Globus pallidus (tissue), 1 donor: ENCODE measurements around the gene IER2.
"Not testable (repeated sequence)": the region's sequence is repeated elsewhere in the genome, so short reads cannot be mapped to it uniquely, and the experiment has no call there.

Experiments
- DNase-seq: peaks from one replicate; pipeline ENCODE4 v3.0.0-alpha.2; 2015; ENCODE audit warnings: low spot score

Gene IER2

DNA sequence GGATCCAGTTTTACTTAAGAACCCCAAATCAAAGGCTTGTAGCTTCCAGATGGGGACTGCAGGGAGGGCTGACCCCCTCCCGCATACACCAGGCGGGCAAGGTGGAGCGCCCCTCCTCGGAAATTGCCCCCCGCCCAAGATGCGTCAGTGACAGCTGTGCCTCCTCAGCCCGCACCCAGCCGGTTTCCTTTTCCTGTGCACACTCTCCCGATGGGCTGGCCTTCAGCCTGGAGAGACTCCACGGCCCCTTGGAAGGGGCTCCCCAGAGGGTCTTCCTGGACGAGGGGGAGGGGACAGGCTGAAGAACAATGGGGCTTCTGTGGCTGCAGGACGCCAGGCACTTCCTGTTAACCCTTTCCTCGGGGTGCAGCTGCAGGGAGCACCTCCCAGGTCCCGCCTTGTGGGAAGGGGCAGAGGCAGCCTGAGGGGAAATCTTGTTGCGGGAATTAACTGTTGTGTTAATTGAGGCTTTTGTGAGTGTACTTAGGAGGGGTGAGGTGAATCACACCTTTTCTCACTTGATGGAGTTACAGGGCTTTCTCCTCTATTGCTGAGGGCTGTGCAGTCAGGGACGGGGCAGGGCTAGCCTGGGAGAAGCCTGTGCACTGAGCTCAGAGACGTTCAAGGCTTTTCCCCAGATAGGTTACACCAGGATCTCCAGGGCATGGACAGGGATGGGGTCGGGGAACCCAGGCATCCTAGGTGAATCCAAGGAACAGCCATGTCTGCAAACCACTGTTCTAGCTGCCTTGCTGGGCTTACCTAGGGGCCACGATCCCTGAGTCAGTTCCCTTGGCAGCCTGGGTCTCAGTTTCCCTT is 14.3 kb downstream of the IER2 start:
- DNase-seq = peak; percentile 35

DNA sequence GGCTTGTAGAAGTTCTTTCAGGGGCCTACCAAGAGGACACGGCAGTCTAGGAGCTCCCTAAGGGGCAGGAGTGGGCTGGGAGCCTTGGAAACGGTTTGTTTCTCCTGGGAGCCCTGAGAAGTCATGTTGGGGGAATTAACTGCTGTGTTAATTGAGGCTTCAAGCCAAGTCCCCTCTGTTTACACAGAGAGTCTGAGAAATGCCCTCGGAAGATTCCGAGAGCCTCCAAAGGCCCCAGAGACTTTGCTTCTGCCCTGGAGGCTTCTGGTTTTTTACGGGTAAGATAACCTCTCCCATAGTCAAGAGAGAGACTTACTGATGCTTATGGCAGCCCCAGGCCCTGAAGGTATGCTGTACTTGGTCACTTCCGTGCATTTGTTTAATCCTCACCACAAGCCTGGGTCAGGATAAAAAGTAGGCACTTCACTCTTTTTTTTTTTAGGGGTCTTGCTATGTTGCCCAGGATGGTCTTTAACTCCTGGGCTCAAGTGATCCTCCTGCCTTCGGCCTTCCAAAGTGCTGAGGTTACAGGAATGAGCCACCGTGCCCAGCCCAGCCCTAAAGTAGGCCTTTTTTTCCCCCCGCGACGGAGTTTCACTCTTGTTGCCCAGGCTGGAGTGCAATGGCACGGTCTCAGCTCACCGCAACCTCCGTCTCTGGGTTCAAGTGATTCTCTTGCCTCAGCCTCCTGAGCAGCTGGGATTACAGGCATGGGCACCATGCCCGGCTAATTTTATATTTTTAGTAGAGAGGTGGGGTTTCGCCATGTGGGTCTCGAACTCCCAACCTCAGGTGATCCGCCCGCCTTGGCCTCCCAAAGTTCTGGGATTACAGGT is 15.2 kb downstream of the IER2 start:
- DNase-seq = no peak

DNA sequence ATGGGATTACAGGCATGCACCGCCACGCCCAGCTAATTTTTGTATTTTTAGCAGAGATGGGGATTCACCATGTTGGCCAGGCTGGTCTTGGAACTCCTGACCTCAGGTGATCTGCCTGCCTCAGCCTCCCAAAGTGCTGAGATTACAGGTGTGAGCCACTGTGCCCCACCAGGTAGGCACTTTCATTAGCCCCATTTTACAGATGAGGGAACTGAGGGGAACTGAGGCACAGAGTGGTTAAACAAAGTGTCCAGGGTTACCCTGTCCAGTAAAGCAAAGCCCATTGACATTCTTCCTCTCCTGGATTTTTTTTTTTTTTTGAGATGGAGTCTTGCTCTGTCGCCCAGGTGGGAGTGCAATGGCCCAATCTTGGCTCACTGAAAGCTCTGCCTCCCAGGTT is 15.9 kb downstream of the IER2 start:
- not testable (repeated sequence) for DNase-seq

DNA sequence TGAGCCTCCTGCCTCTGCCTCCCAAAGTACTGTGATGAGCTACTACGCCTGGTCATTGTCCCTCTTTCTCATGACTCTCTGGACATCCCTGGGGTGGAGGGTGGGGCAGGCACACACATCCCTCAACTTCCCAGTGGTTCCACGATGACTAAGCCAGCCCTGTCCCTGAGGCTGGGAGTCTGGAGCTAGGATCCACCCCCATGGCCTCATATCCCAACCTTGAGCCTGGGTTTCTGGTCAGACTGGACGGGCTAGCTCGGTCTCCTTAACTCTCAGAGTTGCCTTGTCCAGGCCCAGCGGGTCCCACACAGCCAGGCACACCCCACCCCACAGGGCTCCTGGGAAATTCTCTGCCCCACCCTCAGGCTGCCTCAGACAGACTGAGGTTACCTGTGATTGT is 19.6 kb downstream of the IER2 start:
- no peak for DNase-seq

DNA sequence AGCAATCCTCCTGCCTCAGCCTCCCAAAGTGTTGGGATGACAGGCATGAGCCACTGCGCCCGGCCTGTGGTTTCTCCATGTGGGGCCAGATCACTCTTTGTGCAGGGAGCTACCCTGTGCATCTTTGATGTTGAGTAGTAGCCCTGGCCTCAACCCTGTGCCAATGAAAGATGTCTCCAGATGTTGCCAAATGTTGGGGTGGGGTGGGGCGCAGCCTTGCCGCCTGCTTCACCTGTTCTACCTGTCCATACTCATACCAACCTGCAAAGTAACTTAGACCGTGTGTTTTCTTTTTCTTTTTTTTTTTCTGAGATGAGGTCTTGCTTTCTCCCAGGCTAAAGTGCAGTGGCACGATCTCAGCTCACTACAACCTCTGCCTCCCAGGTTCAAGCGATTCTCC is 20.9 kb downstream of the IER2 start:
- DNase-seq = no peak

DNA sequence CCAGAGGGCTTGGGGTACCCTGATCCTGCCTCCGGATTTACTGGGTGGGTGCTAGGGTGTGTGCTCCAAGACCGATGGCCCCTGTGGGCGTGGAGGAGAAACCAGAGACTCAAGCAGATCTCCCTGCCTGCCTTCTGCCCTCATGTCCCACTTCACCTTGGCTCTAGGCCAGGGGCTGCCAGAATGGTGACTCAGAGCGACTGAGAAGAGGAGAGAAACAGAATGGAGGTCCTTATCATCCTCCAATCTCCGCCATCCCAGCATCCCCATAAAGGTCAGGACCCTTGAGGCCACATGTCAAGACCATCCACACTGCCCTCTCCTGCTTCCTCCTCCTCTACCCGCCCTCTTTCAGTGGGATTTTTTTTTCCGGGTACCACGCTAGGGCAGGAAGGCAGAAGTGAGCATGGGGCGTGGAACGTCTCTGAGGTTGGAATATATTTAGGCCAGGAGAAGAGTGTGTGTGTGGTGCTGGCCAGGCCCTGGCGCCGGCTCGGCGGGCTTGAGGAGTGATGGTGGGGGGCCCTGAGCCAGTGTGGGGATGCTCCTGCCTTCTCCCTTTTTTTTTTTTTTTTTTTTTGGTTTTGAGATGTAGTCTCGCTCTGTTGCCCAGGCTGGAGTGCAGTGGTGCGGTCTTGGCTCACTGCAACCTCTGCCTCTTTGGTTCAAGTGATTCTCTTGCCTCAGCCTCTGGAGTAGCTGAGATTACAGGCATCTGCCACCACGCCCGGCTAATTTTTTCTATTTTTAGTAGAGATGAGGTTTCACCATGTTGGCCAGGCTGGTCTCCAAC is 22.3 kb downstream of the IER2 start:
- no peak for DNase-seq

DNA sequence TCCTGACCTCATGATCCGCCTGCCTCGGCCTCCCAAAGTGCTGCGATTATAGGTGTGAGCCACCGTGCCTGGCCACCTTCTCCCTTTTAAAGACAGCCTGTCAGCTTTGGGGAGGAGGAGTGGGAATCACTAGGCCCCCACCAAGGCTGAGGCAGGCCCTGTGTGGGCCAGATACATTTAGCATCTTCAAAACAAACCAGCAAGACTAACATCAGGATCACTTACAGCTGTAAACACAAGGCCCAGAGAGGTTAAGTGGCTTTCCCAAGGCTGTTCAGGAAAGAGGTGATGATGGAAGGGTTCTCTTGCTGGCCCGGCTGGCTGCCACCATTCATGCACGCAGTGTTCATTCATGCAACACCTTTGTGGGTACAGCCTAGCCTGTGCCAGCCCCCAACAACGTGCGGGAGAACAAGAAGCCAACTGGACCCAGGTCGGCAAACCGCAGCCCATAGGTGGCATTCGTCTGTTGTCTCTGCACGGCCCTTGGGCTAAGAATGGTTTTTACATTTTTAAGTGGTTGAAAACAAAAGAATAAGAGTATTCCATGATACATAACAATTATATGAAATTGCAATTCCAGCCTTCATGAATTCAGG is 23.0 kb downstream of the IER2 start:
- DNase-seq = no peak

DNA sequence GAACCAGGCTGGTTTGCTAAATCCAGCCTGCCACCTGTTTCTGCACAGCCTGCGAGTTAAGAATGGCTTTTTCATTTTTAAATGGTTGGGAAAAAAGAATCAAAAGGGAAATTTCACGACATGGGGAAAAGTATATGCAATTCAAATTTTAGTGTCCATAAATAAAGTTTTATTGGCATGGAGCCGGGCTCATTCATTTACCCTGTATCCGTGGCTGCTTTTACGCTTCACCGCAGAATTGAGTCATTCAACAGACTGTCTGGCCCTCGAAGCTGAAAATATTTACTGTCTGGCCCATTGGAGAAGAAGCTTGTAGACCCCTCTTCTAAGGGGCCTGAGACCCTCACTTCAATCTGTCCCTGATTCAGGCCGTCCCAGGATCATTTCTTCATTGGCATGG is 26.1 kb downstream of the IER2 start:
- DNase-seq = no peak

DNA sequence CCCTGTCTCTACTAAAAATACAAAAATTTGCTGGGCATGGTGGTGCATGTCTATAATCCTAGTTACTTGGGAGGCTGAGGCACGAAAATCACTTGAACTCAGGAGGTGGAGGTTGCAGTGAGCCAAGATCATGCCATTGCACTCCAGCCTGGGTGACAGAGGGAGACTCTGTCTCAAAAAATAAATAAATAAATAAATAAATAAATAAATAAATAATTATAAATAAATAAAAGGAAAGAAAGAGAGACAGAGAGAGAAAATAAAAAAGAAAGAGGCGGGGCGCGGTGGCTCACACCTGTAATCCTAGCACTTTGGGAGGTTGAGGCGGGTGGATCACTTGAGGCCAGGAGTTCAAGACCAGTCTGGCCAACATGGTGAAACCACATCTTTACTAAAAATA is 27.4 kb downstream of the IER2 start:
- not testable (repeated sequence) for DNase-seq

DNA sequence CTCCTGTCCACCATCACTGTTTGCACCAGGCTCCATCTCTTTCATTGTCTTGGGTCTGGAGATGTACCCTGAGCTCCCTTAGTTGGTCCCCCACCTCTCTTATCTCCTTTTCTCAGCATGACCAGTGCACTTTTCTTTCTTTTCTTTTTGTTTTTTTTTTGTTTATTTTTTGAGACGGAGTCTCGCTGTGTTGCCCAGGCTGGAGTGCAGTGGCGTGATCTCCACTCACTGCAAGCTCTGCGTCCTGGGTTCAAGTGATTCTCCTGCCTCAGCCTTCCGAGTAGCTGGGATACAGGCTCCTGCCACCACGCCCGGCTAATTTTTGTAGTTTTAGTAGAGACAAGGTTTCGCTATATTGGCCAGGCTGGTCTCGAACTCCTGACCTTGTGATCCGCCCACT is 28.1 kb downstream of the IER2 start:
- not testable (repeated sequence) for DNase-seq

DNA sequence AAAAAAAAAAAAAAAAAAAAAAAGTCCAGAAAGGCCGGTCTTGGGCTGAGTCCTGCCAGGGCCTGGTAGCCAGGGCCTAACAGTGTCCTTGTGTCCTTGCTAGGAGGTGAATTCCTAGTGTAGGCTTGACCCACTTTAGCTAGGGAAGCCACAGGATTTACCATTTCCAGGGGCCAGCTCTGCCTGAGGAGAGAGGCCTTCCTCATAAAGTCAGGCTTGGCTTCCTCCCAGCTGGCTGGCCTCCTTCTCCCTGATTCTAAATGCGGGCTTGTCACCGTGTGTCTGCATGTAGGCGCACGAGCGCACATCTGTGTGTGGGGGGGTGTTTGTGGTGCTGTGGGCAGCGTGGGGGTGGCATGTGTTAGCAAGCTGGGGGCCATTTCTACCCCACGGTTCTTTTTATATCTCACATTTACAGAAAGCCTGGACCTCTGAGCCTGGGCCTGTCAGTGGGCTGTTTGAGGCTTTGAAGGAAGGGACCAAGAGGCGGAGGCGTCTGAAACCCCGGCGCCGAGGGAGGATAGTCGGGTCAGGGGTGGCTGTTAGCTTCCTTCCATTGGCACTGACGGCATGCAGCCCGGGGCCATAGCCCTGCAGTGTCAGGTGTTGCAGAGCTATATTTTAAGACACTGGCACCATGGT is 31.7 kb downstream of the IER2 start:
- peak; percentile 46 for DNase-seq

DNA sequence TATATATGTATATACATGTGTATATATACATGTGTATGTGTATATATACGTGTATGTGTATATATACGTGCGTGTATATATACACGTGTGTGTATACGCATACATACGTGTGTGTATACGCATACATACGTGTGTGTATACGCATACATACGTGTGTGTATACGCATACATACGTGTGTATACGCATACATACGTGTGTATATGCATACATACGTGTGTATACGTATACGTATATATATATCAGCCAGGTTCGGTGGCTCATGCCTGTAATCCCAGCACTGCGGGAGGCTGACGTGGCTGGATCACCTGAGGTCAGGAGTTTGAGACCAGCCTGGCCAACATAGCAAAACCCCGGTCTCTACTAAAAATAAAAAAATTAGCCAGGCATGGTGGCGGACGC is 34.7 kb downstream of the IER2 start:
- DNase-seq = not testable (repeated sequence)

DNA sequence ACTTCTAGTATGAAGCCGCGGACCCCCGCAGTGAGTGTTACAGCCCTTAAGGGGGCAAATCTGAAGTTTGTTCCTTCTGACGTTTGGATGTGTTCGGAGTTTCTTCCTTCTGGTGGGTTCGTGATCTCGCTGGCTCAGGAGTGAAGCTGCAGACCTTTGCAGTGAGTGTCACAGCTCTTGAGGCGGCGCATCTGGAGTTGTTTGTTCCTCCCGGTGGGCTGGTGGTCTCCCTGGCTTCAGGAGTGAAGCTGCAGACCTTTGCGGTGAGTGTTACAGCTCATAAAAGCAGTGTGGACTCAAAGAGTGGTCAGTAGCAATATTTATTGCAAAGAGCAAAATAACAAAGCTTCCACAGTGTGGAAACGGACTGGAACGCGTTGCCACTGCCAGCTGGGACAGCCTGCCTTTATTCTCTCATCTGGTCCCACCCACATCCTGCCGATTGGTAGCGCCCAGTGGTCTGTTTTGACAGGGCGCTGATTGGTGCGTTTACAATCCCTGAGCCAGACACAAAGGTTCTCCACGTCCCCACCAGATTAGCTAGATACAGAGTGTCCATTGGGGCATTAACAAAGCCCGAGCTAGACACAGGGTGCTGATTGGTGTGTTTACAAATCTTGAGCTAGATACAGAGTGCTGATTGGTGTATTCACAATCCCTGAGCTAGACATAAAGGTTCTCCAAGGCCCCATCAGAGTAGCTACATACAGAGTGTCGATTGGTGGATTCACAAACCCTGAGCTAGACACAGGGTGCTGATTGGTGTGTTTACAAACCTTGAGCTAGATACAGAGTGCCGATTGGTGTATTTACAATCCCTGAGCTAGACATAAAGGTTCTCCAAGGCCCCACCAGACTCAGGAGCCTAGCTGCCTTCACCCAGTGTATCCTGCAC is 35.8 kb downstream of the IER2 start:
- not testable (repeated sequence) for DNase-seq

DNA sequence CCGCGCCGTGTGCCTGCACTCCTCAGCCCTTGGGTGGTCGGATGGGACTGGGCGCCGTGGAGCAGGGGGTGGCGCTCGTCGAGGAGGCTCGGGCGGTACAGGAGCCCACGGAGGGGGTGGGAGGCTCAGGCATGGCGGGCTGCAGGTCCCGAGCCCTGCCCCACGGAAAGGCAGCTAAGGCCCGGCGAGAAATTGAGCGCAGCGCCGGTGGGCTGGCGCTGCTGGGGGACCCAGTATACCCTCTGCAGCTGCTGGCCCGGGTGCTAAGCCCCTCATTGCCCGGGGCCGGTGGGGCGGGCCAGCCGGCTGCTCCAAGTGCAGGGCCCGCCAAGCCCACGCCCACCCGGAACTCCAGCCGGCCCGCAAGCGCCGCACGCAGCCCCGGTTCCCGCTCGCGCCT is 36.5 kb downstream of the IER2 start:
- not testable (repeated sequence) for DNase-seq

DNA sequence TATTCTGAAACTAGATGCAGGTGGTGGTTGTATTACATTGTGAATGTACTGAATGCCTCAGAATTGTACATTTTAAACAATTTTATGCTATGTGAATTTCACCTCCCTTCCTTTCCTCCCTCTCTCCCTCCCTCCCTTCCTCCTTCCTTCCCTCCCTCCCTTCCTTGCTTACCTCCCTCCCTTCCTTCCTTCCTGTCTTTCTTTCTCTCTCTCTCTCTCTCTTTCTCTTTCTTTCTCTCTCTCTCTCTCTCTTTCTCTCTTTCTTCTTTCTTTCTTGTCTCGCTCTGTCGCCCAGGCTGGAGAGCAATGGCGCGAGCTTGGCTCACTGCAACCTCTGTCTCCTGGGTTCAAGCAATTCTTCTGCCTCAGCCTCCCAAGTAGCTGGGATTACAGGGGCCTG is 37.2 kb downstream of the IER2 start:
- no peak for DNase-seq

DNA sequence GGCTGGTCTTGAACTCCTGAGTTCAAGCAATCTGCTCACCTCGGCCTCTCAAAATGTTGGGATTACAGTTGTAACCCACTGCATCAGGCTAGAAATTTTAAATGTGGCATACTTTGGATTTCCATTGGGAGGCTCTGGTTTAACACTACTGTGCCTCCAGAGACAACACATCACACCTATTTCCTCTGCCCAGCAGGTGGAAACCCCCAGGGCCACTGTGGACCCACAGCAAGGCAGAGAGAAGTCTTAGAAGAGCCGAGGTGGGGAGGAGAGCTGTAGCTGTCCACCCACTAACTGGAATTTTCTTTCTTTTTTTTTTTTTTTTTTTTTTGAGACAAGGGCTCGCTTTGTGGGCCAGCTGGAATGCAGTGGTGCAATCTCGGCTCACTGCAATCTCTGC is 39.4 kb downstream of the IER2 start:
- no peak for DNase-seq

DNA sequence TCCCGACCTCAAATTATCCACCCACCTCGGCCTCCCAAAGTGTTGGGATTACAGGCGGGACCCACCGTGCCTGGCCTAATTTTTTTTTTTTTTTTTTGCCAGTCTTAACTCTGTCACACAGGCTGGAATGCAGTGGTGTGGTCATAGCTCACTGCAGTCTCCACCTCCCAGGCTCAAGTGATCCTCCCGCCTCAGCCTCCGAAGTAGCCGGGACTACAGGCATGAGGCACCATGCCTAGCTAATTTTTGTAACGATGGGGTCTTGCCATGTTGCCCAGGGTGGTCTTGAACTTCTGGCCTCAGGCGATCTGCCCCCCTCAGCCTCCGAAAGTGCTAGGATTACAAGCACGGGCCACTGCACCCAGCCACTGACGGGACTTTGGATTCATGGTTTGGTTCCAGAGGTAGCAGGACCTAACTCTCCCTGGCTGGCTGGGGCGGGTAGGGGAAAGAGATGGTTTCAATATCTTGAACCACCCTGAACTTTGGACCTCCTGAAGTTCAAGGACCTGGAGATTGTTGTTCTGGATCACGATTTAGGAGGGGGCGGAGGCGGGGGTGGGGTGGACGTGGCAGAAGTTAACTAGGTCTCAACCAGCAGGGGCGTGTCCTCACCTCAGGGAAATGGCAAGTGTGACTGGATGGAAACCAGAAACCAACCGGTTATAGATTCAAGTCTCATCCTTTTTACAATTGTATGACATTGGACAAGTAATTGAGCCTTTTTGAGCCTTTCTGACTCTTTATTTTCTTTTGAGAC is 40.8 kb downstream of the IER2 start:
- no peak for DNase-seq

DNA sequence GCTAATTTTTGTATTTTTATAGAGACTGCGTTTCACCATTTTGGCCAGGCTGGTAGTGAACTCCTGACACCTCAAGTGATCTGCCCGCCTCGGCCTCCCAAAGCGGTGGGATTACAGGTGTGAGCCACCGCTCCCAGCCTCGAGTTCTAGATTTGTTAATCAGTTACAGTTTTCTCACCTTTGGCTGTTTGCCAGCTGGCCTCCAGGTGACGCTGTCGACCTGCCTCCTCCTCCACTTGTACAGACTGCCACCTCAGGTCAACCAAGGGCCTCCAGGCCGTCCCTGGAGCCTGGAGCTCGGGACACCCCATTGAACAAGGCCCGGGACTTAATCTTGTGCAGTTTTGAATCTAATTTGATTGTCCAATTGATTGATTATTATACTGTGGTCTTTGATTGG is 45.5 kb downstream of the IER2 start:
- no peak for DNase-seq

DNA sequence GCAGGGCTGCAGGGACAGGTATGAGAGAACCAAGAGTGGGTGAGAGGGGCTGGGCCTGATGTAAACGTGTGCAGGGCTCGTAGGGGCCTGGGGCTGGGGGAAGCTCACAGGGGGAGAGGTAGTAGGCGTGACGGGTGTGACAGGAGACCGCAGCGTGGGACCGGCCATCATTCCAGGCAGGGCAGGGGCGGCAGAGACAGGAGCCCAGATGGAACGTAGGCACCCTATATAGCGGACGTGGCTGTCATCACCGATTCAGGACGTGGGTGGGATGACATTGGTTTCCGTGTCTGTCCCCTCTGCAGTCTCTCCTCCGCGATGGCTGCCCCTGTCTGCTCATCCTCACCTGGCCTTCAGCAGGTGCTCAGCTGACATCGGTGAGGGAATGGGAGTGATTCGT is 48.4 kb downstream of the IER2 start:
- no peak for DNase-seq

DNA sequence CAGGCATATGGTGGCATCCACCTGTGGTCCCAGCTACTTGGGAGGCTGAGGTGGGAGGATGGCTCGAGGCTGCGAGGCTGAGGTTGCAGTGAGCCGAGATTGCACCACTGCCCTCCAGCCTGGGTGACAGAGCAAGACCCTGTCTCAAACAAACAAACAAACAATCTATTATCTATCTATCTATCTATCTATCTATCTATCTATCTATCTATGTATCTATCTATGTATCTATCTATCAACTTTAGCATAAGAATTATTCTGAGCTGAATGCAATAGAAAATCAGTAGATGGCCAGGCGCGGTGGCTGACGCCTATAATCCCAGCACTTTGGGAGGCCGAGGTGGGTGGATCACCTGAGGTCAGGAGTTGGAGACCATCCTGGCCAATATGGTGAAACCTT is 51.9 kb downstream of the IER2 start:
- not testable (repeated sequence) for DNase-seq
